CD4-positive, CD25-positive, alpha-beta regulatory T cell (primary cell): Measurements from ENCODE around the gene SNX32. TPM values are rescaled to one million over a fixed set of nuclear protein-coding genes. Genes with fewer than 3 reads are reported as not detected.
A peak's percentile ranks its signal among the peaks of the same experiment; 100 is the strongest.

ENCODE experiments used
- ATAC-seq, 2 donors: fragments of 150-1000 bp; cut with Tn5 transposase; one replicate each; pipeline ENCODE4 v1.10.0; 2021; ENCODE audit warnings: low read depth in 2 of 2, moderate number of reproducible peaks in 2 of 2, moderate library complexity in 1 of 2
- DNase-seq, 3 donors: peaks; one replicate each; pipeline versions ENCODE4 v3.0.0 to v3.0.0-alpha.2; 2012 to 2022; ENCODE audit warnings: mixed read lengths in 1 of 3
- H3K27ac ChIP-seq: one replicate; pipeline ENCODE4 v1.7.0; 2013; ENCODE audit warnings: mild to moderate bottlenecking, low read length; ENCODE audit not compliant: insufficient read depth, poor library complexity, severe bottlenecking
- H3K27me3 ChIP-seq: one replicate; pipeline ENCODE4 v1.7.0; 2013; ENCODE audit warnings: low read length; ENCODE audit not compliant: control insufficient read depth, insufficient read depth
- H3K36me3 ChIP-seq: one replicate; pipeline ENCODE4 v1.7.0; 2013; ENCODE audit warnings: mild to moderate bottlenecking, low read length, moderate library complexity; ENCODE audit not compliant: control insufficient read depth, insufficient read depth
- H3K4me1 ChIP-seq: 2 replicates; pipeline ENCODE4 v1.7.0; 2013; ENCODE audit warnings: mild to moderate bottlenecking, low read length; ENCODE audit not compliant: insufficient read depth, control insufficient read depth, poor library complexity, severe bottlenecking
- H3K4me3 ChIP-seq: one replicate; pipeline ENCODE4 v1.7.0; 2013; ENCODE audit warnings: low read depth, mild to moderate bottlenecking, low read length, moderate library complexity
- H3K9me3 ChIP-seq, 2 experiments: 1 replicate in 1 of 2; 2 replicates in 1 of 2; pipeline ENCODE4 v1.7.0; 2013; ENCODE audit warnings: low read length in 2 of 2, mild to moderate bottlenecking in 1 of 2, moderate library complexity in 1 of 2; ENCODE audit not compliant: control insufficient read depth in 2 of 2
- H3K27ac Mint-ChIP-seq, 3 donors: one replicate each; pipeline ENCODE4 v1.8.0; 2020 to 2022; ENCODE audit warnings: mild to moderate bottlenecking in 3 of 3, mixed read lengths in 3 of 3, moderate library complexity in 2 of 3
- H3K27me3 Mint-ChIP-seq: one replicate; pipeline ENCODE4 v1.8.0; 2022; ENCODE audit warnings: mild to moderate bottlenecking, mixed read lengths
- H3K36me3 Mint-ChIP-seq: one replicate; pipeline ENCODE4 v1.8.0; 2020; ENCODE audit warnings: mixed read lengths
- H3K4me1 Mint-ChIP-seq, 4 donors: one replicate each; pipeline ENCODE4 v1.8.0; 2020 to 2022; ENCODE audit warnings: mixed read lengths in 4 of 4, mild to moderate bottlenecking in 1 of 4
- H3K4me3 Mint-ChIP-seq, 4 donors: one replicate each; pipeline ENCODE4 v1.8.0; 2020 to 2022; ENCODE audit warnings: mild to moderate bottlenecking in 4 of 4, mixed read lengths in 4 of 4, moderate library complexity in 3 of 4
- H3K9me3 Mint-ChIP-seq, 7 donors: one replicate each; pipeline ENCODE4 v1.8.0; 2020 to 2022; ENCODE audit warnings: mixed read lengths in 7 of 7, mild to moderate bottlenecking in 3 of 7, moderate library complexity in 2 of 7
- polyA plus RNA-seq, 4 donors: library from polyadenylated mRNA; unstranded; fragments of 300-500 nt; fragmentation: Illumina TruSeq; gene quantifications; one replicate each; pipeline ENCODE4 v1.2.3, GENCODE V29; 2021
- total RNA-seq: library from RNA; stranded (reverse); gene quantifications from one replicate; pipeline ENCODE4 v1.2.3, GENCODE V29; 2022

The SNX32 gene
- total and polyA plus RNA-seq, 5 donors from 2014 or later: 0.32 to 1.3 (median 0.44) TPM

- Histone ChIP-seq H3K4me1 (peaks cover 34% of the 10 kb centered on the region), H3K27me3 (no peaks in the 10 kb centered on the region), H3K36me3 (peaks cover 53% of the 10 kb centered on the region), H3K9me3 (peaks cover 6 to 9% of the 10 kb centered on the region in 2 experiments), H3K27ac (no peak overlapping the region), H3K4me3 (no peak overlapping the region)
- Mint-ChIP-seq H3K9me3 (peaks cover 0 to 2% (median 0%) of the 10 kb centered on the region in 7 donors), H3K4me1 (peaks cover 0 to 44% (median 23%) of the 10 kb centered on the region in 4 donors), H3K4me3 (peak overlapping the region in 1 of 4 donors; percentile 56), H3K27me3 (no peaks in the 10 kb centered on the region), H3K27ac (no peak overlapping the region), H3K36me3 (peaks cover 40% of the 10 kb centered on the region)
- ATAC-seq: no peak
- no peak for DNase-seq
Observed at GRCh38 chr11:65852508-65853245, 18.9 kb downstream of the SNX32 start.

GRCh38 chr11:65853246-65853979 lies 19.6 kb downstream of the SNX32 start:
- H3K27ac Mint-ChIP-seq: peak overlapping the region in 2 of 3 donors; percentile 47 to 79
- H3K4me3 Mint-ChIP-seq: peak overlapping the region in 1 of 4 donors; percentile 89
- DNase-seq (no peak), ATAC-seq (no peak)
- H3K4me3 ChIP-seq: no peak overlapping the region
- H3K4me1 ChIP-seq: peaks cover 36% of the 10 kb centered on the region
- H3K4me1 Mint-ChIP-seq: peaks cover 3 to 46% (median 26%) of the 10 kb centered on the region in 4 donors
- H3K9me3 Mint-ChIP-seq: peaks cover 0 to 2% (median 0%) of the 10 kb centered on the region in 7 donors
- peaks cover 40% of the 10 kb centered on the region for H3K36me3 Mint-ChIP-seq
- H3K36me3 ChIP-seq: peaks cover 53% of the 10 kb centered on the region
- H3K27me3 Mint-ChIP-seq: peaks cover 7% of the 10 kb centered on the region
- peaks cover 6 to 9% of the 10 kb centered on the region in 2 experiments for H3K9me3 ChIP-seq
- H3K27me3 ChIP-seq: no peaks in the 10 kb centered on the region
- no peak overlapping the region for H3K27ac ChIP-seq

- DNase-seq (no peak), ATAC-seq (no peak)
- H3K36me3 Mint-ChIP-seq: peaks cover 40% of the 10 kb centered on the region
- H3K4me3 Mint-ChIP-seq: peak overlapping the region; percentile 62 to 94 (median 84)
- peaks cover 3 to 53% (median 29%) of the 10 kb centered on the region in 4 donors for H3K4me1 Mint-ChIP-seq
- peaks cover 6 to 9% of the 10 kb centered on the region in 2 experiments for H3K9me3 ChIP-seq
- peak overlapping the region in 1 of 3 donors; percentile 65 for H3K27ac Mint-ChIP-seq
- peaks cover 7% of the 10 kb centered on the region for H3K27me3 Mint-ChIP-seq
- H3K4me3 ChIP-seq: no peak overlapping the region
- peaks cover 53% of the 10 kb centered on the region for H3K36me3 ChIP-seq
- H3K4me1 ChIP-seq: peaks cover 44% of the 10 kb centered on the region
- H3K27me3 ChIP-seq: no peaks in the 10 kb centered on the region
- peaks cover 0 to 2% (median 0%) of the 10 kb centered on the region in 7 donors for H3K9me3 Mint-ChIP-seq
- H3K27ac ChIP-seq: no peak overlapping the region
Observed at GRCh38 chr11:65854161-65854592, 20.4 kb downstream of the SNX32 start.

- peak overlapping the region; percentile 88 to 97 (median 92) for H3K4me3 Mint-ChIP-seq
- Histone ChIP-seq H3K4me1 (peaks cover 54% of the 10 kb centered on the region), H3K9me3 (peaks cover 6 to 9% of the 10 kb centered on the region in 2 experiments), H3K27me3 (no peaks in the 10 kb centered on the region), H3K27ac (no peak overlapping the region), H3K4me3 (no peak overlapping the region), H3K36me3 (peaks cover 53% of the 10 kb centered on the region)
- ATAC-seq (no peak), DNase-seq (no peak)
- peaks cover 3 to 60% (median 35%) of the 10 kb centered on the region in 4 donors for H3K4me1 Mint-ChIP-seq
- peaks cover 0 to 2% (median 0%) of the 10 kb centered on the region in 7 donors for H3K9me3 Mint-ChIP-seq
- H3K27ac Mint-ChIP-seq: peak overlapping the region; percentile 25 to 95 (median 77)
- peaks cover 7% of the 10 kb centered on the region for H3K27me3 Mint-ChIP-seq
- H3K36me3 Mint-ChIP-seq: peaks cover 40% of the 10 kb centered on the region
Observed at GRCh38 chr11:65854852-65855837, 21.4 kb downstream of the SNX32 start.

- Mint-ChIP-seq H3K9me3 (peaks cover 0 to 2% (median 0%) of the 10 kb centered on the region in 7 donors), H3K36me3 (peaks cover 40% of the 10 kb centered on the region), H3K4me3 (peak overlapping the region; percentile 88 to 97 (median 94)), H3K27ac (peak overlapping the region; percentile 95 to 98 (median 95)), H3K4me1 (peaks cover 3 to 62% (median 38%) of the 10 kb centered on the region in 4 donors), H3K27me3 (peaks cover 7% of the 10 kb centered on the region)
- Histone ChIP-seq H3K27ac (peak overlapping the region; percentile 95), H3K9me3 (peaks cover 6 to 9% of the 10 kb centered on the region in 2 experiments), H3K4me3 (peak overlapping the region; percentile 90), H3K27me3 (no peaks in the 10 kb centered on the region), H3K4me1 (peaks cover 58% of the 10 kb centered on the region), H3K36me3 (peaks cover 53% of the 10 kb centered on the region)
- no peak for ATAC-seq
- DNase-seq: no peak
Observed at GRCh38 chr11:65855927-65856363, 22.2 kb downstream of the SNX32 start.

GRCh38 chr11:65856689-65857499 lies 23.1 kb downstream of the SNX32 start:
- Mint-ChIP-seq H3K4me3 (peak overlapping the region; percentile 88 to 97 (median 94)), H3K27ac (peak overlapping the region; percentile 95 to 98 (median 95)), H3K27me3 (peaks cover 7% of the 10 kb centered on the region), H3K4me1 (peaks cover 3 to 66% (median 40%) of the 10 kb centered on the region in 4 donors), H3K9me3 (peaks cover 0 to 2% (median 0%) of the 10 kb centered on the region in 7 donors), H3K36me3 (peaks cover 34% of the 10 kb centered on the region)
- Histone ChIP-seq H3K27me3 (no peaks in the 10 kb centered on the region), H3K4me3 (peak overlapping the region; percentile 90), H3K4me1 (peaks cover 68% of the 10 kb centered on the region), H3K36me3 (peaks cover 44% of the 10 kb centered on the region), H3K27ac (peak overlapping the region; percentile 95), H3K9me3 (peaks cover 0 to under 1% of the 10 kb centered on the region in 2 experiments)
- DNase-seq (peak; percentile 81 to 93 (median 85)), ATAC-seq (peak; percentile 5 to 20)
